HL-60 (cell line): Measurements from ENCODE around the gene PAX5.

Source experiments
- GABPA ChIP-seq: IDR thresholded peaks from 2 replicates; pipeline ENCODE4 v1.6.1; 2012; ENCODE audit warnings: low read depth
- POLR2AphosphoS5 ChIP-seq: IDR thresholded peaks from 2 replicates; pipeline ENCODE4 v1.6.1; 2012; ENCODE audit warnings: low read depth
- SPI1 ChIP-seq: IDR thresholded peaks from 2 replicates; pipeline ENCODE4 v1.6.1; 2012; ENCODE audit warnings: low read depth, mild to moderate bottlenecking, borderline replicate concordance
- TF ChIP-seq, protein P1 (sequence below): IDR thresholded peaks from one replicate; pipeline ENCODE4 v1.5.1; 2011; ENCODE audit warnings: low read length, control low read depth, inconsistent platforms; ENCODE audit not compliant: insufficient read depth
- TF ChIP-seq, protein P2 (sequence below): IDR thresholded peaks from 2 replicates; pipeline ENCODE4 v1.6.1; 2012; ENCODE audit warnings: low read depth; ENCODE audit not compliant: insufficient replicate concordance

DNA sequence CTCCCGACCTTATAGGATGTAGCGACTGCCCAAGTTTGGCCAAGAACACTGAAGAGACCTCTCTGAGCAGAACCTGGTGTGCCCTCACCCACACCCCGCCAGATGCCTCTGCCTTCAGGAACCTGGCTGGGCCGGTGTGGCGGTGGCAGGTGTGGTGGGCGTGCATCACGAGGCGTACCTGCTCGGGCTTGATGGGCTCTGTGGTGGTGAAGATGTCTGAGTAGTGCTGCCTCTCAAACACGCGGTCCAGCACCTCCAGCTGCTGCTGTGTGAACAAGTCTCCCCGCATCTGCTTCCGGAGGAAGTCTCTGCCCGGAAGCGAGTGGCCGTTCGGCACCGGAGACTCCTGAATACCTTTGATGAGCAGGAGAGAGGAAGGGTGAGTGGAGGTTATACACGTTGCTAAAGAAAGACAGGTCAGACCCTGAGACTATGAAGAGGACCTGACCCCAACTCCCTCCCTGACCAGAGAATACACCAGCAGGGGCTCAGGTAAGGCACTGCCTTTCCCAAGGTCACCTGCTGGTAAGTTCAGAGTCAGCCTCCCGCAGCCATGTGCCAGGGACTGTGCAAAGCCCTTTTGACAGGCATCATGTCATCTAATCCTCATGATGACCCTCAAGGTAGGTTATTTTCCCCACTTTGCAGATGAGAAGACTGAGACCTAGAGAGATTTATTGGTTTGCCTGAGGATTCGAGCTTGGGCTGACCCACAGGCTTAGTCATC is 67.5 kb downstream of the PAX5 start:
- TF ChIP-seq, protein P1, sequence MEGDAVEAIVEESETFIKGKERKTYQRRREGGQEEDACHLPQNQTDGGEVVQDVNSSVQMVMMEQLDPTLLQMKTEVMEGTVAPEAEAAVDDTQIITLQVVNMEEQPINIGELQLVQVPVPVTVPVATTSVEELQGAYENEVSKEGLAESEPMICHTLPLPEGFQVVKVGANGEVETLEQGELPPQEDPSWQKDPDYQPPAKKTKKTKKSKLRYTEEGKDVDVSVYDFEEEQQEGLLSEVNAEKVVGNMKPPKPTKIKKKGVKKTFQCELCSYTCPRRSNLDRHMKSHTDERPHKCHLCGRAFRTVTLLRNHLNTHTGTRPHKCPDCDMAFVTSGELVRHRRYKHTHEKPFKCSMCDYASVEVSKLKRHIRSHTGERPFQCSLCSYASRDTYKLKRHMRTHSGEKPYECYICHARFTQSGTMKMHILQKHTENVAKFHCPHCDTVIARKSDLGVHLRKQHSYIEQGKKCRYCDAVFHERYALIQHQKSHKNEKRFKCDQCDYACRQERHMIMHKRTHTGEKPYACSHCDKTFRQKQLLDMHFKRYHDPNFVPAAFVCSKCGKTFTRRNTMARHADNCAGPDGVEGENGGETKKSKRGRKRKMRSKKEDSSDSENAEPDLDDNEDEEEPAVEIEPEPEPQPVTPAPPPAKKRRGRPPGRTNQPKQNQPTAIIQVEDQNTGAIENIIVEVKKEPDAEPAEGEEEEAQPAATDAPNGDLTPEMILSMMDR: no peak
- TF ChIP-seq SPI1 (no peak), POLR2AphosphoS5 (no peak), GABPA (no peak)
- TF ChIP-seq, protein P2, sequence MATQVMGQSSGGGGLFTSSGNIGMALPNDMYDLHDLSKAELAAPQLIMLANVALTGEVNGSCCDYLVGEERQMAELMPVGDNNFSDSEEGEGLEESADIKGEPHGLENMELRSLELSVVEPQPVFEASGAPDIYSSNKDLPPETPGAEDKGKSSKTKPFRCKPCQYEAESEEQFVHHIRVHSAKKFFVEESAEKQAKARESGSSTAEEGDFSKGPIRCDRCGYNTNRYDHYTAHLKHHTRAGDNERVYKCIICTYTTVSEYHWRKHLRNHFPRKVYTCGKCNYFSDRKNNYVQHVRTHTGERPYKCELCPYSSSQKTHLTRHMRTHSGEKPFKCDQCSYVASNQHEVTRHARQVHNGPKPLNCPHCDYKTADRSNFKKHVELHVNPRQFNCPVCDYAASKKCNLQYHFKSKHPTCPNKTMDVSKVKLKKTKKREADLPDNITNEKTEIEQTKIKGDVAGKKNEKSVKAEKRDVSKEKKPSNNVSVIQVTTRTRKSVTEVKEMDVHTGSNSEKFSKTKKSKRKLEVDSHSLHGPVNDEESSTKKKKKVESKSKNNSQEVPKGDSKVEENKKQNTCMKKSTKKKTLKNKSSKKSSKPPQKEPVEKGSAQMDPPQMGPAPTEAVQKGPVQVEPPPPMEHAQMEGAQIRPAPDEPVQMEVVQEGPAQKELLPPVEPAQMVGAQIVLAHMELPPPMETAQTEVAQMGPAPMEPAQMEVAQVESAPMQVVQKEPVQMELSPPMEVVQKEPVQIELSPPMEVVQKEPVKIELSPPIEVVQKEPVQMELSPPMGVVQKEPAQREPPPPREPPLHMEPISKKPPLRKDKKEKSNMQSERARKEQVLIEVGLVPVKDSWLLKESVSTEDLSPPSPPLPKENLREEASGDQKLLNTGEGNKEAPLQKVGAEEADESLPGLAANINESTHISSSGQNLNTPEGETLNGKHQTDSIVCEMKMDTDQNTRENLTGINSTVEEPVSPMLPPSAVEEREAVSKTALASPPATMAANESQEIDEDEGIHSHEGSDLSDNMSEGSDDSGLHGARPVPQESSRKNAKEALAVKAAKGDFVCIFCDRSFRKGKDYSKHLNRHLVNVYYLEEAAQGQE: no peak
